GM18502 (cell line): ENCODE results near the gene CHRNA5.

Source experiments
- ATAC-seq: cut with Tn5 transposase; IDR thresholded peaks from one replicate; pipeline ENCODE4 v1.9.1; 2021; ENCODE audit warnings: mild to moderate bottlenecking; ENCODE audit not compliant: unreplicated experiment, poor library complexity

Gene CHRNA5

DNA sequence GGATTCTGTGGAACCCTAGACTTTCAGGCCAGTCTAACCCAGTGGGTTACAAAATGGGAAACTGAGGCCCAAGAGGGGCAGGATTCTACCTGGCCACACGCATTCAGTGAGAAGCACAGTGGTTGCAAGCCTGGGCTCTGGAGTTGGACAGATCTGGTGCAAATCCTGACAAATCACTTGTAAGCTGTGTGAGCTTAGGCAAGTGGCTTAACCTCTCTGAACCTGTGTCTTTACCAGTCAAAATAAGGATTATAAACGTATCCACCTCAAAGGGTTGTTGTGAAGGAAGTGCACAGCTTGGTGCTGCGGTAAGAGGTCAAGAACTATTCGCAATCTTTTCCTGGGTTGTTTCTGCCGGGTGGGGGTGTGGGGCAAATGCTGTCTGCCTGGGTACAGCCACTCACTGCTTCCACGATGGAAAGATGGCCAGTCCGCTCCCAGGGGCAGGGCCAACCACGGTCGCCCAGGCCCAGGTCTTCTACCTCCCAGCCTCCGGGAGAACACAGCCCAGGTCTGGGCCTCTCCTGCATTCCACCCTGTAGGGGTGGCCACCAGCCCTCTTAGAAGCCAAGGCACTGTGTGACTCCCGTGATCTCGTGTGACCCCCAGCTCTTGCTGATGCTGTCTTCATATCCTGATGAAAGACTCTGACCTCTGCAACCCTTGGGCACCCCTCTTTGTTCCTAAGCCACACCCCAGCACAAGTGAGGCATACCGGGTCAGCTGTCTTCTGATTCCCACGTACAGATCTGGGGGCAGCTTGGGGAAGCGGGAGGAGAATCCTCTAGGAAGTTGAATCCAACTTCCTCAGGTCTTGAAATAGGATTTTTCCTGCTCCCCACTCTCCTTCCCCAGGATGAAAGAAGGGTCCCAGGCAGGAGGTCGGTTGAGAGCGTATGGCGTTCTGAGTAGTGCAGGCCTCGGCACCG is 54.0 kb downstream of the CHRNA5 start:
- no peak for ATAC-seq

DNA sequence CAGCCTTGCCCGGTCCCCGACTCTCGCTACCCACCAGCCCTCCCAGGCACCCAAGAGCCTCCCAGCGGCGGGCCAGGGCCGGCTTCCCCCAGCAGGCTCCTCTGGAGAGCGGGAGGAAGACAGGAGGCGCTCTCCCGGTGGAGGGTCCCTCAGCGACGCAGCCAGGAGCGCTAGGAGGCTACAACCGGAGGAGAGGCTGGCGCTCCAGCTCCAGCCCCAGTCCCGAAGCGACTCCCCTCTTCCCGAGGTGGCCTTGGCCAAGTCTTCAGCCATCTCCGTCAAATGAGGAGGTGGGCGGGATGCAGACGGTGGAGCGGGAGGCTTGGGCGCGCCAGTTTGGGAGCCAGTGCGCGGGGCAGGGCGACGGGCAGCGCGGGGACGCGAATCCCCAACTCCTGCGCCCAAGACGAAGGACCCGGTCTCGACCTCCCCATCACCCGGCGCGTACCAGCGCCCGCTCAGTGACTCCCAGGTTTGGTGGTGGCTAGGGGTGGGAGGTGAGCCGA is 54.8 kb downstream of the CHRNA5 start:
- no peak for ATAC-seq

DNA sequence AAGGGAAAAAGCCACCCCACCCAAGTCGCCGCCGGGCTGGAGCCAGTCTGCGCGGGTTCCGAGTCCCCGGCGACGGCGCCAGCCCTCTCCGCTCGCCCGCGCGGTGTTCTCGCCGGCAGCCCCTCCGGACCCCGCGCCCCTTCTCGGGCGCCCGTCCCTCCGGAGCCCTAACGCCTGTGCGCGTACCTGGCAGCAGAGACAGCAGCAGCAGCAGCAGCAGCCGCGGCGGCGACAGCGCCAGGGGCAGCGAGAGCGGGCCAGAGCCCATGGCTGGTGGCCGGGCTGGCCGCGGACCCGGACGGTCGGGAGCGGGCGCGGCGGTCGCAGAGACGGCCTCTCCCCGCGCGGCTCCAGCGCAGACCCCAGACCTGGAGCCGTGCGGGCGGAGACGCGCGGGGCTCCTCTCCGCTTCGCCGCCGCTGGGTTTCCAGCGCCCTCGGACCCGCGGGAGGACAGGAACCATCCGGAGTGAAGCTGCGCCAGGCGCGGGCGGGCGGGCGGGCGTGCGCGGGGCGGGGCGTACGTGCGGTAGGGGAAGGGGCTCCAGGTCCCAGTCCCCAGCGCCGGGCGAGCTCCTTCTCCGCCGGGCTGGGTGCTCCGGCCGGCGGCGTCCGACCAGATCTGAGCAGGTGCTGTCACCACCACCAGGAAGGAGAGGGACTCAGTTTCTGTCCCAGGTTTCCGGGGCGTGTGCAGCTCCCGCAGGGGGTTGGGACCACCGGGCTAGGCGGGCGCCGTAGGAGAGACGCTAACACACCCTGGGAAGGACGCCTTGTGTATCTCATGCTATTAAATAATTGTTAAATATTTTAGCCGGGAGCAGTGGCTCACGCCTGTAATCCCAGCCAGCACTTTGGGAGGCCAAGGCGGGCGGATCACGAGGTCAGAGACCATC is 55.5 kb downstream of the CHRNA5 start, which contains the start of gene CHRNA3:
CHRNA3 (minus strand) TSS at position 470 of the 895 bp plus-strand sequence; CDS start at position 268, 202 bp downstream.
- ATAC-seq: no peak

DNA sequence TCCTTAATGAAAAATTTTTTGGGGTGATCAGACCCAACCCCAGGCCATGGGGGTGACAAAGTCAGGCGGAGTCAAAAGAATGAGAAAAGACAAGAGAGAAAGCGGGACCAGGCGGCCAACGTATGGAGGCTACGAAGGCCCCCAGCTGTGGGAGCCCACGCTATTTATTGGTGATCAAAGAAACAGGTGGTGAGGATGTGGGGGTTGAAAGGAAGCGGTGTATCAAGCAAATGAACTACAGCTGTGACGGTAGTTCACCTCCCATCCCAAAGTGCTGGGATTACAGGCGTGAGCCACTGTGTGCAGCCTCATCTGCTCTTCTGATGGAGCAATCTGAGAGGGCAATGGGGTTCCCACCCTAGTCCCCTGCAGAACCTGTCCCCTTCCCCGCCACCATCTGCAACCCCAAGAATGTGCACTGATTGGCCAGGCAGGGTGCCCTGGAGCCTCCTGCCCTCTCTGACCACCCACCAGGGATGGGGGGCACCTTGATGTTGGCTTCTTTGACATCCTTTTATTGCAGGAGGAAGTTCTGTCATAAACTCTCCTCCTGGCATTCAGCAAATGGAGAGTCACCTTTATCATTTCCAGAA is 56.6 kb downstream of the CHRNA5 start:
- ATAC-seq: no peak

DNA sequence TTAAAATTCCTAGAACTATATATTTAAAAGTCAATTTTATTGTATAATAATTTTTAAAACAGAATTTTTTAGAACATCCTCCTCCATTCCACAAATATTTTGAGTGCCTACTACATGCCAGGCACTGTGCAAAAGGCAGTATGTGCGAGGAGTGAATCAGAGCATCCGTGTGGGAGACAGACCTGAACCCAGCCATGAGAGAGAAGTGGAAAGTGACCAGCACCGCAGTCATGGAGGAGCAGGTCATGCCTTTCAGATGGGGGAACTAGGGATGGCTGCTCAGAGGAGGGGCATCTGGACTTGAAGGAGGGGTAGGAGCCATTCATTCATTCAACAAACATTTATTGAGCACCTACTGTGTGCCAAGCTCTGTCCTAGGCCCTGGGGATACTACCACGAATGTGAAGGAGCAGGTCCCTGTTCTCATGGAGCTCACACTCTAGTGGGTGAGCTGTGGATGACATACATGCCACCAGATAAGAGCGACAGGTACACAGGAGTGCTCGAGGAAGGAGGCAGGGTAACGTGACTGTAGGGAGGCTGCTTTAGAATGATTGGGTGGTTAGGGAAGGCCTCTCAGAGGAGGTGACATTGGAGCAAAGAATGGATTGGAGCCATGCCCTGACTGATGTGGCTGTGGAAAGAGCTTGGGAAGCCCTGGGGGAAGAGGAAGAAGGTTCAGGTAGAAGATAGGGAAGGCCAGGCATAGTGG is 58.6 kb downstream of the CHRNA5 start:
- ATAC-seq: no peak

DNA sequence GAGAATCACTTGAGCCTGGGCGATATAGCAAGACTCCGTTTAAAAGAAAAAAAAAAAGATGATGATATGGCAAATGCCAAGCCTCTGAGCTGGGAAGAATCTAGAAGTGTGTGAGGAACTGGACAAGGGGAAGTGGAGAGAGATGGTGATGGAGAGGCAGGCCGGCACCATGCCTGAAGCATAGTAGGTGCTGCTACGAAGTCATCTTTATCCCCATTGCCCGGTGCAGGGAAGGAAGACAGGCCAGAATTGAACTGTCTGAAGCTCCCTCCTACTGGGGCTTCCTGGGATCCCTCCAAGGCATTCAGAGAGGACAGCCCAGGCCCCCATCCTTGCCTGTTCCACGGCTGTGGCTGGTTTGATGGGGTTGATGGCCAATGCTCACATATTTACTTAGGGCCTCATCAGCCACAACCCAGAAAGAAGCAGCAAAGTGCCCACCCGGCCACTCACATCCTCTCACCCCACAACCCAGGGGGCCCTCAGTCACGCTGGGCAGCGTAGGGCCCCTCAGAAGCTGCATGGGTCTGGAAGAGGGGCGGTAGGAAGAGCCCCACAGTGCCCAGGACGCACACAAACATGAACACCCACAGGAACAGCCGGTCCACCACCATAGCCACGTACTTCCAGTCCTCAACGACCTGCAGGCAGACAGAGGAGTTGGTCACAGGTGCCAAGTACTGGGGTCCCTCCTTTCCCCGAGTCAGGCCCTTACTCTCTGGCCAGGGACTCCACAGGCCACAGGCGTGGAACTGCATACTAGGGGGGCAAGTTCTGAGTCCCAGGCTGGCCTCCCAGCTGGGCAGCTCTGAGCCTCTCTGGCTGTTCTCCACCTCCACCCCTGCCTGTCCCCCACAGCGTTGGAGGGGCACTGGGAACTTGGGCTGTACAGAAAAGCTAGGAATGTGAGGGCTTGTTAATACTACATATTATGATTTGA is 59.6 kb downstream of the CHRNA5 start:
- no peak for ATAC-seq

DNA sequence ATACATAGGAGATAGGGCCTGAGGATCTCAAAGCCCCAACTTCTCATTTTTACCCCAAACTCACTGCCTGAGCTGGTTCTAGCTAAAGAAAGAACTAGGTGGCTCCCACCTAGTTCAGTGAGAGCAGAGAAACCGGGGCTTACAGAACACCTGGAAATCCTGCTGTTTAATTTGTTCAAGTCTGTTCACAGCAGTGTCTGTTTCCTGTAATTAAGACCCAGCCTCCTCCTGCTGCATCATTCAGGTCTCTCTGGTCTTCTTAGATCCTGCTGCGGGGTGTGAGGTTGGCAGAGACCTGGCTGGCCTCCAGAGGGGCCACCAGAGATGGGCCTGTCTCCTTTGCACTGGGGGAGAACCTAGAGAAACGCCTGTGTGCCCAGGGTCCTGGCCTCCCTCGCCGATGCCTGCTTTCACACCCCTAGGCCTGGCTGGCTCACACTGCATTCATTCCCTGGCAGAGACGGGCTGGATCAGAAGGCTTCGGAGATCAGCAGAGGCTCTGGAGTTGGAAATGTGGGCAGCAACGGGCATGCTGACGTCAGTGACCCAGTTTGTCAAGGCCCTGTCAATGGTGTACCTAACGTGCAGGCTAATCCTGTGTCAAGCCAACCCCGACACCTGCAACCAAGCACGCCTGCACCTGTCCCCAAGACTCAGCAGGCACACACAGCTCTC is 60.4 kb downstream of the CHRNA5 start:
- ATAC-seq: no peak

DNA sequence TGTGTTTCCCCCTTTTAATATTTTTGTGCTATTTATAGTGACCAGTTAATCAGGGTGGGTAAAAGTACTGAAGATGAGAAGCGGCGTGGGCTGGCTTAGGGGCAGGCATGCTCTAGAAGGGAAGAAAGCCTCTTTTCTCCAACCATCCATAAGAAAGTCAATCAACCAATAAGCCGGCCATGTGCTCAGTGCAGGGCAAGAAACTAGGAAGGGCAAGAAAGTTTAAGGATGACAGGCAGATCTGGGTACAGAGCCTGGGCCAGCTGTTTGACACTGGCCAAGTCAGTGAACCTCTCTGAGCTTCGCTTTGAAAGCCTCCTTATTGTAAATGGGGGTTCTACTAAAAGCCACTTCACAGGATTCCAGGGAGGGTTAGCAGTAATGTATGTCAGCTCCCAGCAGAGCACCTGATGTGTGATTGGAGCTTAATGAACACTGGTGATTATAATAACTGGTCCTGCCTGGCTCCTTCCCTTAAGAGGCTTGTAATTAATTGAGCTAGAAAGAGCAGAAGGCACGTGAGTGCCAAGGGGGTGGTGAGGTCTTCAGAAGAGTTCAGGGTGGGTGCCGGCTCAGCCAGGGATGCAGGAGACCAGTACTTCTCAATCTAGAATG is 61.2 kb downstream of the CHRNA5 start:
- ATAC-seq: no peak

DNA sequence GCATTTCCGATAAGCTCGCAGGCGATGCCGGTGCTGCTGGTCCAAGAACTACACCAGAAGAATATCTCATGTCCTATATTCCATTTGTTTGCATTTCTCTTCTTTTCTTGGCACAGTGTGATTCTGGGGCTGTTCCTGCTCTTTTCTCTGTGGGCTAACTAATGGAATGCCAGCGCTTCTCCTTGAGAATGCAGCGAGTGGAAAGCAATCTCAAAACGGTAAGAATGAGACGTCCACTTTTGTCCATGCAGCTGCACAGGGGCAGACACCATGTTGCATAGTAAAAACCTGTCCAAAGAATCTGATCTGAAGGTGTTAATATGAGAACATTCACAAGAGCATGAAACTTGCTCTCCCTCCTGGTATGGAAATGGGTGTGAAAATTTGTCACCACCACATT is 62.0 kb downstream of the CHRNA5 start:
- no peak for ATAC-seq

DNA sequence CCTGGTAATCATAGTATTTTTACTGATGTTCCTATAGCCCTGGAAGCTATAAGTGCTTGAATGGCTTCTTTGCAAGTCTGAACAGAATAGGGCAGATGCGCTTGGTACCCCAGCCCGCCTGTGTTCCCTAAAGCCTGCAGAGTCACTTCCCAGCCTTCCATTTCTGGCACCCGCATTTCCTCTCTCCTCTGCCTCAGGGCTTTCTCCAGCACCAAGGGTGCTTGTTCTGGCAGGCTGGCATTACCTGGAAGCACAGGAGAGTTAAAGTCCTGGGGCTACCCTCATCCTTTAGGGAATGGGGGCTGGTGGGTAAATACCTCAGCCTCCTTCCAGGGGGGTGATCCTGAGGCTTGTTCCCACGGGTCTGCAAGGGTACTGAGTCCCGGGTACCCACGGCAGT is 62.9 kb downstream of the CHRNA5 start:
- ATAC-seq: no peak

DNA sequence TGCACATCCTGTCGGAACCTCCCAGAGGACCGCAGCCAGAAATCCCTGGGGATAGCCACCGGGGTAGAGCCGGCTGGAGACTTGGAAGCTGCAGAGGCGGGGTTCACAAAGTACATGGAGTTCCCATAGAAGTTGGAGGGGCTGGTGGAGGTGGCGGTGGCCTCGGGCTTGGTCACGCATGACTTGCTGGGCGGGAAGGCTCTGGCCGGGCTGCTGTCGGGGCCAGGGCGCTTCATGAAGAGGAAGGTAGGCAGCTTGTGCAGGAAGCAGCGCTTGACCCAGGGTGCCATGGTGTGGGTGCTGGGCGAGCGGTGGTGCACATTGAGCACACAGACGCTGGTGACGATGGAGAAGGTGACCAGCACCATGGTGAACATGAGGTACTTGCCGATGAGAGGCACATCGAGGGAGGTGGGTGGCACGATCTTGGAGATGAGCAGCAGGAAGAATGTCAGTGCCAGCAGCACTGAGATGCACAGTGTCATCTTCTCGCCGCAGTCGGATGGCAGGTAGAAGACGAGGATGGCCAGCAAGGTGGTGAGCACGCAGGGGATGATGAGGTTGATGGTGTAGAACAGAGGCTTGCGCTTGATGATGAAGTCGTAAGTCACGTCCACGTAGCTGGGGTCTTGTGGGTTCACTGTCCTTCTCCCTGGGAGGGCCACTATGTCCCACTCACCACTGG is 63.9 kb downstream of the CHRNA5 start:
- no peak for ATAC-seq

DNA sequence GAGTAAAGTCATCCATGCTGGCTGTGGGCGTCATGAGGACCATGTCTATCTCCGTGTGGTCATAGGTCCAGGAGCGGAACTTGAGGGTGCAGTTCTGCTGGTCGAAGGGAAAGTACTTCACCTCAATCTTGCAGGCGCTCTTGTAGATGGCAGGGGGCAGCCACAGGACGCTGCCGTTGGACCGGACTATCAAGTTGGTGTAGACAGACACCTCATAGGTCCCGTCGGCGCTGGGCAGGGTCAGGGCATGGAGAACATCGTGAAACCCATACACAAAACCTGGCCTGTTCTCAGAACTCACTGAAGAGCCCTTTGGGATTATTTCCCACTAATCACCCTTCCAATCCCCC is 64.4 kb downstream of the CHRNA5 start:
- no peak for ATAC-seq

DNA sequence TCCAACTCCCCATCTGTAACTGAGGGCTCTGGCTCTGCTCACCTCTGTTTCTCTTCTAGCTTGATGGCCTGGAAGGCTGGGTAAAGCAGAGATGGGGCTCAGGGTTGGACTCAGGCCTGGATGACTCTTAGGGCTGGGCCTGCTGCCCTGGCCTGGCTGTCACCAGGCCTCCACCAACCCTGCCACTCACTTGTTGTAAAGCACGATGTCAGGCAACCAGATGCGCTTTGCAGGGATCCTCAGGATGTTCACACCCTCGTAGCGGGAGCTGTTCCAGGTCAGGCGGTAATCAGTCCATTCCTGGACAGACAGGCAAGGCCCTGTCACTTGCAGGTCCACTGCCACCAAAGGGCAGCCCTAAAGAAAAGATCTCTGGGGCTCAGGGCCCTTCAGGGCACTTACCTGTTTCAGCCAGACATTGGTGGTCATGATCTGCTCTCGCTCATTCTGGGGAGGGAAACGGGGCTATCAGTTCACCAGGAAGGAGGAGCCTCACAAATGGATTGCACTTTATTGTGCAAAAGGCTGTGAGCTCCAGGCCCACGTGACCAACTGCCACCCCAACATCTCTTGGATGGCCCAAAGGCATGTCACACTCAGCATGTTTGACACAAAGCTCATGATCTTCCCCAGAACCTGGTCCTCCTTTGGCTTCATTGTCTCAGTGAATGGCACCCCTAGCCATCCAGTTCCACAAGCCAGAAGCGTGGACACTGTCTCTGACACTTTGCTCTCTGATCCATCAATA is 65.7 kb downstream of the CHRNA5 start:
- ATAC-seq: no peak

DNA sequence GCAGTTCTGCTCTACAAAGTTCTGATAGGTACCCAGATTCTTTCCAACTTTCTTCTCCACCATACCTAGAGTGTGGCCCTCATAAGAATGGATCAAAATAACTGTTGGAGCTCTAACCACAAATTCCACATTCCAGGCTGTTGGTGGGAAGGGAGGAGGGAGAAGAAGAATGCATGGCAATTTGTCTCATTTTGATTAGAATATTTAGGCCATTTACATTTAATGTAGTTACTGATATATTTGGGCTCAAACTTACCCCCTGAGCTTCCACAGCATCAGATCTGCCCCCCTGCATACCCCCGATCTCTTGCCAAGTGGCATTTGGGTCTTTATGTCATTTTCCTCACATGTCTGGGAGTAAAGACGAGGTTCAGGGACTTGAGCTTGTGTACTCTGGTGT is 68.0 kb downstream of the CHRNA5 start:
- ATAC-seq: no peak

DNA sequence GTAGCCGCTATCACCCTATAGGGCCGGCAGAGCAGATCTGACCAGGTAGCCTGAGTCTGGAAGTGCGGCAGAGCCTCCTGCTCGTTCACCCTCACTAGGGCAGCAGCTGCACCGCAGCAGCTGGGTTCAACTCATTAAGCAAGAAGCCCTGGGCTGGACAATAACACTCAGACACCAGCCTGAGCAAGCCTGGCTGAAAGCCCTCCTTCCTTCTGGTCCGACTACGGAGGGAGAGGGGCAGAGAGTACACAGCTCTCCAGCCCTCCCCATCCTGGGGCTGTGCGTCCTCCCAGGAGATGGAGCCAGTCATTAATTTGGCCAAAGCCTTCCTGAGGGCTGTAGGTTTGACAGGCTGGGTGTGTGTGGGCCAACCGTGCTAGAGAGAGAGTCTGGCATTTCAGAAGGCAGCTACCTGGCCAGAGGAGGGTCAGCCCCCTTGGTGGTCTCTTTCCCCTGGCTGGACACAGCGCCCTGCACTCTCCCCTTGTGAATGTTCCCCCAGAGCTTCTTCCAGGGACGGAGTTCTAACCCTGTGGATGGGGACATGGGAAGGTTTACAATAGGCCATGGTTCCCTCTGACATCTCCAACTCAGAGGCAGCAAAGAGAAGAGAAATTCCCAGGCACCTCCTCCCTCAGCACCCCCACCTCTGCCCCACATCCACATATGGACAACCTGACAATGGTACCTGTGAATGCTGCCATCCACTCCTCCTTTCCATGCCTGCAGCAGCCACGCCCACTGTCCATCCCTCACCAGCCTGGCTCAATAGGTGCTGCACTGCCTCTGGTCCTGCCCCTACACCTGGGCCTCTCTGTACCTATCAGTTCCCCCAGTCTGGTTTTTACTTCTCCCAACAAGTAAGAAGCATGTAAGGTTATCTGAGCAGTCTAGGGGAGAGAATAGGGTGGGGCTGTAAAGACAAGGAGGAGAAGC is 69.2 kb downstream of the CHRNA5 start:
- no peak for ATAC-seq

DNA sequence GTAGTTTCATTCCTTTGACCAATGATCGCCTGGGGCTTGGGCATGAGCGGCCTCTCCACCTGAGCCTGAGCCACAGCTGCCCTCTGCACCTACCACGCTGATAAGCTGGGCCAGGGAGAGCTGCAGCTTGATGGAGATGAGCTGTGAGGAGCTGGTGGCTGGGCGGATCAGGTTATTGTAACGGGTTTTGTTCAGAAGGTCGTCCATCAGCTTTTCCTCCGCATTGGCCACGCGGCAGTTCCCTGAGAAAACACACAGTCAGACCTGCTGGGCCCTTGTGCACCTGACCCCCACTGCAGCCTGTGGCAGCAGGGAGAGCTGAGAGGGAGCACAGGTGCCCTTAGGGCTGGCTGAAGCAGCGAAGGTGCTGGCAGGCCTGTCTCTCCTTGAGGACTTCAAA is 70.0 kb downstream of the CHRNA5 start:
- no peak for ATAC-seq
